GM12878 (cell line): Measurements from ENCODE around the gene HAPSTR1. TPM values are rescaled to one million over a fixed set of nuclear protein-coding genes. Genes with fewer than 3 reads are reported as not detected.

ENCODE experiments used
- ATAC-seq: fragments of 200-7000 bp; cut with Tn5 transposase; 3 replicates; pipeline ENCODE4 v1.9.1; 2020; ENCODE audit warnings: mild to moderate bottlenecking, moderate library complexity
- BruUV-seq: library from RNA; stranded (reverse); fragments of 400-500 nt; replicated peaks from 2 replicates; lab custom pipeline; 2021; lab: Mats Ljungman, UMichigan
- CTCF ChIA-PET: fragments of 300-600 bp; sonication (Branson Sonifier 250); formaldehyde crosslinking; extraction: SDS; loops from one replicate; lab custom pipeline; 2021; ENCODE audit warnings: inconsistent platforms; lab: Yijun Ruan, JAX
- POLR2A ChIA-PET: fragments of 350-600 bp; formaldehyde crosslinking; extraction: SDS; loops from one replicate; lab custom pipeline; 2021; ENCODE audit warnings: inconsistent platforms; lab: Charles Lee
- RAD21 ChIA-PET: fragments of 300-600 bp; sonication (Branson Sonifier 250); formaldehyde crosslinking; loops from one replicate; lab custom pipeline; 2023; ENCODE audit warnings: antibody characterized with exemption; ENCODE audit not compliant: unreplicated experiment; lab: Charles Lee
- SMC1A ChIA-PET: fragments of 300-600 bp; sonication (Branson Sonifier 250); formaldehyde crosslinking; loops from one replicate; lab custom pipeline; 2023; ENCODE audit not compliant: unreplicated experiment, uncharacterized antibody; lab: Charles Lee
- DNase-seq: peaks from one replicate; pipeline ENCODE4 v3.0.0-alpha.2; 2011; ENCODE audit warnings: low read depth, low spot score
- FAIRE-seq: peaks from 3 replicates; lab custom pipeline; 2011; peaks lifted over from hg19 to GRCh38; lab: Jason Lieb, UNC
- H2AFZ ChIP-seq: 2 replicates; pipeline ENCODE4 v1.6.0; 2011; ENCODE audit warnings: low read depth, low read length, control low read depth; ENCODE audit not compliant: control insufficient read depth
- H3K27ac ChIP-seq: 2 replicates; pipeline ENCODE4 v1.5.1; 2011; ENCODE audit warnings: control low read depth; ENCODE audit not compliant: control insufficient read depth, insufficient read depth
- H3K27me3 ChIP-seq, 2 experiments: replicated peaks in 1 of 2; 2 replicates each; pipeline versions ENCODE4 v1.6.0 to v1.6.1; 2011; ENCODE audit warnings: low read length in 1 of 2; ENCODE audit not compliant: control insufficient read depth in 2 of 2, insufficient read depth in 2 of 2
- H3K36me3 ChIP-seq, 2 experiments: 2 replicates each; pipeline ENCODE4 v1.5.1; 2011; ENCODE audit warnings: low read length in 1 of 2; ENCODE audit not compliant: control insufficient read depth in 2 of 2, insufficient read depth in 2 of 2
- H3K4me1 ChIP-seq: 2 replicates; pipeline ENCODE4 v1.6.1; 2011; ENCODE audit warnings: mild to moderate bottlenecking, low read length, moderate library complexity, mixed read lengths; ENCODE audit not compliant: control insufficient read depth, insufficient read depth
- H3K4me2 ChIP-seq: 2 replicates; pipeline ENCODE4 v1.6.0; 2011; ENCODE audit warnings: control low read depth; ENCODE audit not compliant: control insufficient read depth, insufficient read depth
- H3K4me3 ChIP-seq: fragments of 200-600 bp; sonication (generic); 2 replicates; pipeline ENCODE4 v1.5.1; 2016
- H3K79me2 ChIP-seq: 2 replicates; pipeline ENCODE4 v1.6.0; 2011; ENCODE audit warnings: low read length; ENCODE audit not compliant: control insufficient read depth, insufficient read depth
- H3K9ac ChIP-seq: 2 replicates; pipeline ENCODE4 v1.8.0; 2011; ENCODE audit warnings: low read length, control low read depth, mixed read lengths; ENCODE audit not compliant: control insufficient read depth, insufficient read depth
- H3K9me3 ChIP-seq: replicated peaks from 3 replicates; pipeline ENCODE4 v1.5.1; 2011; ENCODE audit warnings: mild to moderate bottlenecking, low read length; ENCODE audit not compliant: control insufficient read depth, insufficient read depth
- H4K20me1 ChIP-seq: 2 replicates; pipeline ENCODE4 v1.6.0; 2011; ENCODE audit not compliant: control insufficient read depth, insufficient read depth
- BRCA1 ChIP-seq: IDR thresholded peaks from 2 replicates; pipeline ENCODE4 v1.6.1; 2011; ENCODE audit warnings: low read depth, low read length, improper control_type of control experiment
- DPF2 ChIP-seq: fragments of 450-650 bp; IDR thresholded peaks from 2 replicates; pipeline ENCODE4 v1.6.1; 2017; ENCODE audit warnings: mild to moderate bottlenecking
- E4F1 ChIP-seq: fragments of 450-650 bp; IDR thresholded peaks from 2 replicates; pipeline ENCODE4 v1.6.1; 2018; ENCODE audit warnings: borderline replicate concordance, mild to moderate bottlenecking; ENCODE audit not compliant: partially characterized antibody
- EP300 ChIP-seq, 2 experiments: fragments of 150-350 bp in 1 of 2; IDR thresholded peaks; 2 replicates each; pipeline ENCODE4 v1.6.1; 2011 to 2012; ENCODE audit warnings: low read depth in 2 of 2, low read length in 2 of 2, borderline replicate concordance in 1 of 2, improper control_type of control experiment in 1 of 2, inconsistent platforms in 1 of 2; ENCODE audit not compliant: control insufficient read depth in 1 of 2
- HCFC1 ChIP-seq: fragments of 150-350 bp; IDR thresholded peaks from 2 replicates; pipeline ENCODE4 v1.6.1; 2014; ENCODE audit warnings: low read length
- HDAC6 ChIP-seq: fragments of 200-600 bp; sonication (generic); IDR thresholded peaks from one replicate; pipeline ENCODE4 v1.8.0; 2017; ENCODE audit warnings: antibody characterized with exemption; ENCODE audit not compliant: unreplicated experiment
- HSF1 ChIP-seq: fragments of 150-350 bp; IDR thresholded peaks from 2 replicates; pipeline ENCODE4 v1.6.1; 2014; ENCODE audit warnings: mild to moderate bottlenecking, low read depth, low read length
- IRF4 ChIP-seq: IDR thresholded peaks from 2 replicates; pipeline ENCODE4 v1.6.1; 2011; ENCODE audit warnings: low read depth, low read length
- JUND ChIP-seq: IDR thresholded peaks from 2 replicates; pipeline ENCODE4 v1.6.1; 2012; ENCODE audit warnings: low read depth, mild to moderate bottlenecking, low read length, improper control_type of control experiment, moderate library complexity
- LARP7 ChIP-seq: fragments of 450-650 bp; IDR thresholded peaks from 2 replicates; pipeline ENCODE4 v1.6.1; 2017; ENCODE audit warnings: mild to moderate bottlenecking
- PAX5 ChIP-seq: IDR thresholded peaks from 2 replicates; pipeline ENCODE4 v1.6.1; 2011; ENCODE audit warnings: low read depth, low read length, borderline replicate concordance
- PAX8 ChIP-seq: fragments of 450-650 bp; IDR thresholded peaks from 2 replicates; pipeline ENCODE4 v1.6.1; 2017; ENCODE audit warnings: mild to moderate bottlenecking, moderate library complexity
- RFX5 ChIP-seq: IDR thresholded peaks from 2 replicates; pipeline ENCODE4 v1.6.1; 2011; ENCODE audit warnings: low read depth, low read length, improper control_type of control experiment
- SIX5 ChIP-seq: IDR thresholded peaks from 2 replicates; pipeline ENCODE4 v1.6.1; 2011; ENCODE audit warnings: mild to moderate bottlenecking, low read depth, low read length, moderate library complexity; ENCODE audit not compliant: severe bottlenecking
- SMARCA5 ChIP-seq: fragments of 450-650 bp; IDR thresholded peaks from 2 replicates; pipeline ENCODE4 v1.6.1; 2017; ENCODE audit warnings: mild to moderate bottlenecking
- SPI1 ChIP-seq: IDR thresholded peaks from 2 replicates; pipeline ENCODE4 v1.6.1; 2011; ENCODE audit warnings: low read depth, mild to moderate bottlenecking, low read length, moderate library complexity, borderline replicate concordance; ENCODE audit not compliant: insufficient read depth
- SREBF2 ChIP-seq: IDR thresholded peaks from 2 replicates; pipeline ENCODE4 v1.6.1; 2012; ENCODE audit warnings: mild to moderate bottlenecking, low read length
- TCF3 ChIP-seq: IDR thresholded peaks from 2 replicates; pipeline ENCODE4 v1.6.1; 2012; ENCODE audit warnings: low read depth, mild to moderate bottlenecking, low read length, borderline replicate concordance; ENCODE audit not compliant: insufficient read depth
- WGBS: methylation state at CpG from one replicate; pipeline ENCODE4 v1.1.6; 2016; ENCODE audit warnings: low lambda C conversion rate; ENCODE audit not compliant: insufficient replicate concordance, insufficient coverage; ENCODE audit errors: missing lambda C conversion rate; 5-methylcytosine and 5-hydroxymethylcytosine counted together
- in situ Hi-C: fragments of 300-500 bp; cut with MboI; formaldehyde crosslinking; loops from 9 replicates; pipeline ENCODE4 v1.14.3; 2018; ENCODE audit warnings: mixed read lengths
- intact Hi-C: fragments of 100-400 bp; cut with micrococcal nuclease; formaldehyde crosslinking; loops from one replicate; pipeline ENCODE4 v1.14.2; 2022; ENCODE audit not compliant: unreplicated experiment
- polyA plus RNA-seq, 11 experiments: library from polyadenylated mRNA; depleted of rRNA in 4 of 11; unstranded in 6 of 11; stranded (reverse) in 5 of 11; fragments of >200 nt; fragmentation: Nextera tagmentation in 4 of 11; fragmentation: Illumina TruSeq in 1 of 11; extraction: Ambion mirVana in 4 of 11; extraction: Trizol in 1 of 11; gene quantifications; 1 replicate in 1 of 11; 2 replicates in 10 of 11; pipeline versions ENCODE4 v1.2.1 to v1.2.3, GENCODE V29; 2011 to 2016; ENCODE audit warnings: inconsistent platforms in 2 of 11, missing spikeins in 2 of 11, low read depth in 1 of 11
- total RNA-seq, 4 experiments: library from RNA; depleted of rRNA in 3 of 4; stranded (reverse); fragments of >200 nt in 3 of 4; fragmentation: Illumina TruSeq in 1 of 4; extraction: Trizol in 1 of 4; gene quantifications; 2 replicates each; pipeline versions ENCODE4 v1.2.1 to v1.2.3, GENCODE V29; 2013 to 2021

HAPSTR1 gene
- total and polyA plus RNA-seq, 10 of the 15 experiments (the other 5 are each of a cell fraction or from before 2014, with no cell fraction given), result 8.7 to 52.5 (median 23.1) TPM

GRCh38 chr16:9136596-9136995, 45.2 kb downstream of the HAPSTR1 start:
- BruUV-seq, result no TSS peak
- DNase-seq (no peak), FAIRE-seq (no peak), ATAC-seq (no peak)
- Histone ChIP-seq H3K9ac (no peak overlapping the region), H3K27ac (no peak overlapping the region), H3K27me3 (no peaks in the 10 kb centered on the region), H3K4me2 (no peak overlapping the region; the same call in 1 of the 2 replicates), H2AFZ (no peak overlapping the region), H3K9me3 (no peaks in the 10 kb centered on the region; the same call in 1 of the 3 replicates), H4K20me1 (no peaks in the 10 kb centered on the region), H3K36me3 (no peaks in the 10 kb centered on the region), H3K79me2 (no peaks in the 10 kb centered on the region), H3K4me1 (peaks cover 32% of the 10 kb centered on the region), H3K4me3 (no peak overlapping the region)
- no peak for TF ChIP-seq JUND
- no peak for TF ChIP-seq HDAC6
- TF ChIP-seq SREBF2, result no peak
- TF ChIP-seq PAX8, result no peak
- no peak for TF ChIP-seq SIX5
- no peak for TF ChIP-seq SPI1
- TF ChIP-seq RFX5, result no peak
- TF ChIP-seq LARP7, result no peak
- TF ChIP-seq TCF3, result no peak
- no peak for TF ChIP-seq PAX5
- no peak for TF ChIP-seq IRF4
- TF ChIP-seq BRCA1, result no peak
- TF ChIP-seq HSF1, result no peak
- TF ChIP-seq SMARCA5, result no peak
- no peak for TF ChIP-seq E4F1
- no peak for TF ChIP-seq EP300 (IDR thresholded peaks at IDR 0.05; ENCODE audit: borderline replicate concordance in 1 of 2, control insufficient read depth in 1 of 2, low read depth in 2 of 2, low read length in 2 of 2)
- TF ChIP-seq HCFC1, result no peak
- no peak for TF ChIP-seq DPF2
- ChIA-PET CTCF (interaction anchor here (0.9 to 3.2 kb wide), 10 partner anchors 9 to 564 kb away, joined by 3 to 33 read pairs (median 10); partner anchors contain the start of gene LITAFD), RAD21 (interaction anchor here (0.7 to 3.2 kb wide), 7 partner anchors 44 to 1378 kb away, joined by 3 to 30 read pairs (median 5); partner anchors contain the start of genes CARHSP1, GRIN2A and HAPSTR1), SMC1A (interaction anchor here (0.9 to 3.4 kb wide), 8 partner anchors 11 to 570 kb away, joined by 3 to 28 read pairs (median 4); no protein-coding TSS in a partner anchor), POLR2A (no interaction called here)
- in situ Hi-C loops, result loop anchor here (25.0 kb wide), 1 partner anchor 1751 kb away; the partner anchor contains the start of gene CIITA
- 88% methylated on average over 13 of the region's 13 CpGs for WGBS
- intact Hi-C loops, result no loop called here
